Muscle layer of colon (tissue), 2 donors: ENCODE measurements around the gene IMMP2L.

Experiments used
- H3K27ac ChIP-seq: one replicate; pipeline ENCODE4 v1.7.0; 2013; ENCODE audit warnings: low read depth, mild to moderate bottlenecking, low read length, moderate library complexity
- H3K27me3 ChIP-seq, 2 donors: one replicate each; pipeline ENCODE4 v1.7.0; 2013; ENCODE audit warnings: low read length in 2 of 2, mild to moderate bottlenecking in 2 of 2; ENCODE audit not compliant: insufficient read depth in 2 of 2, control insufficient read depth in 1 of 2
- H3K36me3 ChIP-seq: one replicate; pipeline ENCODE4 v1.7.0; 2013; ENCODE audit warnings: mild to moderate bottlenecking, low read length; ENCODE audit not compliant: insufficient read depth
- H3K4me1 ChIP-seq: one replicate; pipeline ENCODE4 v1.7.0; 2013; ENCODE audit warnings: mild to moderate bottlenecking, low read length; ENCODE audit not compliant: insufficient read depth
- H3K4me3 ChIP-seq, 2 donors: one replicate each; pipeline ENCODE4 v1.7.0; 2013; ENCODE audit warnings: low read length in 2 of 2, low read depth in 1 of 2, mild to moderate bottlenecking in 1 of 2, moderate library complexity in 1 of 2
- H3K9ac ChIP-seq: one replicate; pipeline ENCODE4 v1.7.0; 2013; ENCODE audit warnings: low read length
- H3K9me3 ChIP-seq: one replicate; pipeline ENCODE4 v1.7.0; 2013; ENCODE audit warnings: mild to moderate bottlenecking, low read length
- donor health status: abdominal sarcoma.
- donor health status: Adenocarcinoma of cecum.

Gene IMMP2L

DNA sequence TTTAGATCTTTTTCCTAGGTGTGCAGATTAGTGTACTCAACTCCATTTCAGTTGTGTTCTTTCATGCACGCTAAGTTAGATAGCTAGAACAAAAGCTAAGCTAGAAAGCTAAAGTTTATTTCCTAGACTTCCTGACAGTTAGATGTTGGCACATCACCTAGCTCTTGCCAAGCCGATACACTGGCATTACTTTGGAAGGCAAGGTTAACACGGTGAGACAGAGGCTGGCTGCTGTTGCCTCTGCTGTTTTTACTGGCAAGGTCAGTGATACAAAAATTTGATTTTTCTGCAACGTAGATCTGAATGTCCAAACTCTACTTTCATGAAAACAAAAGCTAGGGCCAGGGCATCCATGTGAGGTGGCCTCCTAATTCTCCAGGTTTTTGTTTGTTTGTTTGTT, 203.4 kb downstream of the IMMP2L start:
- Histone ChIP-seq H3K27me3 (no peaks in the 10 kb centered on the region), H3K4me3 (no peak overlapping the region), H3K27ac (no peak overlapping the region), H3K9ac (no peak overlapping the region), H3K9me3 (no peaks in the 10 kb centered on the region), H3K36me3 (no peaks in the 10 kb centered on the region), H3K4me1 (no peaks in the 10 kb centered on the region)

DNA sequence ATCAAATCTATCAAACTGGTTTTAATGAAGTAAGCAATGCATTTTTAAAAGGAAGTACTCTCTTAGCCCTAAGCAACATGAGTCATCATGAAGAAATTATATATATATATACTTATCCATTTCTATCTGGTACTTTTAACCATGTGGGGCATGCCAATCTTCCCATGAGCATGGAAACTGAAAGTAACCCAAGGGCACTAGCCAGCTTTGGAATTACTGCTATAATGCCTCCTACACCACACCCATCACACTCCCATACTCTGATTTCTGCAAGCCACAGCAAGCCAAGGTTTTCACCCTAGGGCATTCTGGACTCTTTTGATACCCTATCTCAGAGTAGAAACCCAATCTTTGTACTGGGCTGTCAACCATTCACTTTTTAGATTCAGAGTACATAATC, 204.6 kb downstream of the IMMP2L start:
- Histone ChIP-seq H3K4me3 (no peak overlapping the region), H3K9ac (no peak overlapping the region), H3K27me3 (no peaks in the 10 kb centered on the region), H3K36me3 (no peaks in the 10 kb centered on the region), H3K27ac (no peak overlapping the region), H3K9me3 (no peaks in the 10 kb centered on the region), H3K4me1 (no peaks in the 10 kb centered on the region)

GRCh38 chr7:111356941-111357340, 205.4 kb downstream of the IMMP2L start:
- no peak overlapping the region for H3K9ac ChIP-seq
- no peaks in the 10 kb centered on the region for H3K27me3 ChIP-seq
- H3K27ac ChIP-seq = no peak overlapping the region

GRCh38 chr7:111352319-111352718, 210.0 kb downstream of the IMMP2L start:
- no peaks in the 10 kb centered on the region for H3K4me1 ChIP-seq
- no peak overlapping the region for H3K4me3 ChIP-seq
- H3K9me3 ChIP-seq = no peaks in the 10 kb centered on the region
- H3K36me3 ChIP-seq = no peaks in the 10 kb centered on the region
- H3K27me3 ChIP-seq = no peaks in the 10 kb centered on the region
- H3K27ac ChIP-seq = no peak overlapping the region
- H3K9ac ChIP-seq = no peak overlapping the region

More at GRCh38 chr7:111356941-111357340, 205.4 kb downstream of the IMMP2L start:
- H3K4me1 ChIP-seq = no peaks in the 10 kb centered on the region
- H3K36me3 ChIP-seq = no peaks in the 10 kb centered on the region
- H3K9me3 ChIP-seq = no peaks in the 10 kb centered on the region
- no peak overlapping the region for H3K4me3 ChIP-seq

GRCh38 chr7:111346219-111346618, 216.1 kb downstream of the IMMP2L start:
- Histone ChIP-seq H3K9me3 (peaks cover 11% of the 10 kb centered on the region), H3K4me3 (no peak overlapping the region), H3K27ac (no peak overlapping the region), H3K4me1 (no peaks in the 10 kb centered on the region), H3K36me3 (no peaks in the 10 kb centered on the region), H3K9ac (no peak overlapping the region), H3K27me3 (no peaks in the 10 kb centered on the region)

DNA sequence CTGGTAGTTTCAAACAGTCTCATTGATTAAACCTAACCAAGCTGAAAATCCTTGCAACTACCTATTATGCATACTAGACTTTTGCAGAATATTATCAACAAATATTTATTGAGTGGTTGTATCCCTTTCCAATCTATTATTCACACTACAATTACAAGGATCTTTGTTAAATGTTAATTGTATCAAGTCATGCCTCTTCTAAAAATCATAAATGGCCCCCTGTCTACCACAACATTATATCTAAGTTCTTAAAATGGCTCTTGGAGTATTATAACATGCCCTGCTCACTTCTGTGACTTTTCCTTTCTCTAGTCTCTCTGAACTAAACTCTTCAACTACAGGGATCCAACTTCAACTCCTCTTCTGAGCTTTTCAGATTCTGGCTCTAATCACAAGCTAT, 219.3 kb downstream of the IMMP2L start:
- Histone ChIP-seq H3K4me3 (no peak overlapping the region), H3K27me3 (no peaks in the 10 kb centered on the region), H3K27ac (no peak overlapping the region), H3K9ac (no peak overlapping the region), H3K4me1 (peaks cover 2% of the 10 kb centered on the region), H3K9me3 (peaks cover 11% of the 10 kb centered on the region), H3K36me3 (no peaks in the 10 kb centered on the region)

DNA sequence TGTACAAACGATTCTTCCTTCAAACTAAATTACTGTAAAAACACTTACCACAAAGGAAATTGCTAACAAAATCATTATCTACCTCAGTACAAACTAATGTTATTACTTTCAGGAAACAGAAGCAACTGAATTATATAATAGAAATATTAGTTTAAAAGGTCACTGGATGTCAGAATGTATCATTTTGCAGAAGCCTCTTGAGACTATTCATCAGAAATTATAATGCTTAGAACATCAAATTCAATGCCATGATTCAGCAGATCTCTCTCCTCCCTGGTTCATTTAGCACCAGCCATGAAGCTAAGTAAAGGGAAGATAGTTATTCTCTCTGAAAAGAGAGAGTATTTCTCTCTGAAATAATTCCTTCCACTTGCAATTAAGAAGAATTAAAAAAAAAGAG, 223.3 kb downstream of the IMMP2L start:
- no peak overlapping the region for H3K27ac ChIP-seq
- no peaks in the 10 kb centered on the region for H3K27me3 ChIP-seq
- no peaks in the 10 kb centered on the region for H3K36me3 ChIP-seq
- peaks cover 5% of the 10 kb centered on the region for H3K4me1 ChIP-seq
- peaks cover 11% of the 10 kb centered on the region for H3K9me3 ChIP-seq
- H3K4me3 ChIP-seq = no peak overlapping the region
- H3K9ac ChIP-seq = no peak overlapping the region

DNA sequence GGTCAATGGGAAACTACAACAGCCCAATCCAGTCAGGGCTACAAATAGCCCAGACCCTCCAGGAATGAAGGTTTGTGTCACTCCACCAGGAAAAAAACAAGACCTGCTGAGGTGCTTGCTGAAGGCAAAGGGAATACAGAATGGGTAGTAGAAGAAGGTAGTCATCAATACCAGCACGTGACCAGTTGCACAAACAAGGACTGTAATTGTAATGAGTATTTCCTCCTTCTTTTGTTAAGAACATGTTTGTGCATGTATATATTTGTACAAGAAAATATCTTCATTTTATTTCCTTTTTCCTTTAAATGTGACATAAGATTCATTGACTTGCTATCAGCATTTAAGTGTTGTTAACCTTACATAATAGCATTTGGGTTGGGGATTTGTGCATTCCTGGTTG, 229.3 kb downstream of the IMMP2L start:
- Histone ChIP-seq H3K27ac (no peak overlapping the region), H3K36me3 (no peaks in the 10 kb centered on the region), H3K4me1 (peaks cover 2% of the 10 kb centered on the region), H3K9me3 (no peaks in the 10 kb centered on the region), H3K4me3 (no peak overlapping the region), H3K27me3 (no peaks in the 10 kb centered on the region), H3K9ac (no peak overlapping the region)

DNA sequence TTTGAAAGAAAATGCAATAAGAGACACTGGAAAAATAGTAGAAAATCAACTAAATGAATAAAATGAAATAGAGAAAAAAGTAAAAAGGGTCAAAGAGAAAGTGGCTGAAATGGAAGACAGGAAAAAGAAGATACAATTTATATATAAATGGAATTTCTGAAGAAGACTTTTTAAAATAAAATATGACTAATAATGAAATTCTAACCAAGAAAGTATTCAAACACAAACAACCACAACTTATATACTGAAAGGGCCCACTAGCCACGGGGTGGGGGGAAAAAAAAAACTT, 232.1 kb downstream of the IMMP2L start:
- Histone ChIP-seq H3K27ac (no peak overlapping the region), H3K4me3 (no peak overlapping the region), H3K4me1 (no peaks in the 10 kb centered on the region), H3K36me3 (no peaks in the 10 kb centered on the region), H3K27me3 (no peaks in the 10 kb centered on the region), H3K9me3 (no peaks in the 10 kb centered on the region), H3K9ac (no peak overlapping the region)

DNA sequence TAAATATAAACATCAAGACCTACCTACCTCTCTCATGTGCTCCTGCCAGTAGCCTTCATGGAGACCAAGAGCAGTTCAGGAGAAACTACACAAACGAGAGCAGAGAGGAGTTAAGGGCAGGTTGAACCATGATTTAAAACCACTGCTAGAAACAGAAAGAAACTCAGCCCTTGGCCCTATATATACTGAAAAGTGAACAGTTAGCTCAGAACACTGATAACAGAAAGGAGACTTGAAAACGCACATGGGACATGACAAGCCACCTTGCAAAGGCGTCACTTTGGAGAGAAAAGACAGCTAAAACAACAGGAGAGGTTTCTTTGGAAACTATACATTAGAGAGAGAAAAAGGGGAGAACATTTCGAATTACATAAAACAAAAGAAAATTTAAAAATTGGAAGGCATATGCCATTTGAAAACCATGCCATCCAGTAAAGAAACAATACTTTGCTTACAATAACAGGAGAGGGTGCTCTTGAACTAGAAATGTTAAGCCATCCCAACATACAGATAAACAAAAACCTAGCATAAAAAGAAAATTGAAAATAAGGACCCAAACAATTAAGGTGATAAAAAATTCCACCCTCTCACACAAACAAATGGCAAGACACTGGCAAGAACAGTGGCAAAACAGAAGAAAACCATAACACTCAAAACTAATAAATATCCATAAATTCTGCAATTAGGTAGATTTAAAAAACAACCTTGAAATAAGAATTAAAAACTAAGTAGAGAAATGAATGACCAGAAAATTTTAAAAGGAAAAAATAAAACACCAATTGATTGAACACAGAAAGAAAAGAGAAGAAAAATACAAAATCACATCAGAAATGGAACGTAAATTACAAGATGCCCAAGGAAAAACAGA, 232.7 kb downstream of the IMMP2L start:
- H3K4me1 ChIP-seq = no peaks in the 10 kb centered on the region
- no peak overlapping the region for H3K4me3 ChIP-seq
- H3K9me3 ChIP-seq = no peaks in the 10 kb centered on the region
- H3K27ac ChIP-seq = no peak overlapping the region
- no peaks in the 10 kb centered on the region for H3K36me3 ChIP-seq
- H3K9ac ChIP-seq = no peak overlapping the region
- H3K27me3 ChIP-seq = no peaks in the 10 kb centered on the region

DNA sequence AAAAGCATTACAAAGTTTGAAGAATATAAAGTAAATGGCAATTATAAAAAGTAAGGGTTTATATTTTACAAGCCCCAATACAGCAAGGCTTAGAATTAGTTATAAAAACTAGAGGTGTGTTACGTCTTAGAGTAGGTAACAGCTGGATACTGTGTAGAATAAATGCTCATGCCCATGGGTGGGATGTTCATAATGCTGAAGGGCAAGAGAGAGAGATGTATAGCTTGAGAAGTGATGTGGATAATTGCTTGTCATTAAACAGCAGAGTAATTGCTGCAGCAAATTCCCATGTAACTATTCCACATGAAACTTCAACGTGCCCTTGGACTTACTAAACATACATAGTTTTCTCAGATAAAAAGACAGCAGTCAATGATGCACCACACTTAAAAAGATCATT, 233.8 kb downstream of the IMMP2L start:
- no peak overlapping the region for H3K4me3 ChIP-seq
- no peaks in the 10 kb centered on the region for H3K4me1 ChIP-seq
- H3K27me3 ChIP-seq = no peaks in the 10 kb centered on the region
- H3K9me3 ChIP-seq = no peaks in the 10 kb centered on the region
- no peak overlapping the region for H3K27ac ChIP-seq
- H3K36me3 ChIP-seq = no peaks in the 10 kb centered on the region
- no peak overlapping the region for H3K9ac ChIP-seq

DNA sequence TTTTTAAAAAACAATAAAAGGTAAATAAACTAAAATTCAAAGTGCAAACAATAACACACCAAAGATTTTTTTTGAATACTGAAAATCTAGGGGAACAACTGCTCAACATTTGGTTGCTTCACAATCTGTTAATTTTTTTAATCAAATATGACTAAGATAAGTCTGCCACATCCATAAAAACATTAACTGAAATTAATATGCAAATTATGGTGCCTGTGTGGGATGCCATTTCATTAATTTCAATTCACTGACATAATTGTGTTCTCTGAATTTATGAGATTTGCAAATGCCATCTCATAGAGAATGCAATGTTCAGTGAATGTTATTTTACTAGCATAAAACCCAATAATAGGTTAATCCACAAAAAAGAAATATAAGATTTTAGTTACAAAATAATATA, 237.5 kb downstream of the IMMP2L start:
- H3K27ac ChIP-seq = no peak overlapping the region
- no peaks in the 10 kb centered on the region for H3K9me3 ChIP-seq
- H3K36me3 ChIP-seq = no peaks in the 10 kb centered on the region
- no peaks in the 10 kb centered on the region for H3K4me1 ChIP-seq
- H3K4me3 ChIP-seq = no peak overlapping the region
- no peak overlapping the region for H3K9ac ChIP-seq
- H3K27me3 ChIP-seq = no peaks in the 10 kb centered on the region
